GM23248 (cell line): Measurements from ENCODE around the gene CCNF. TPM values are rescaled to one million over a fixed set of nuclear protein-coding genes. Genes with fewer than 3 reads are reported as not detected.
A peak's percentile ranks its signal among the peaks of the same experiment; 100 is the strongest.

Experiments used
- DNase-seq: peaks from one replicate; pipeline ENCODE4 v3.0.0-alpha.2; 2015
- H2AFZ ChIP-seq: fragments of 200-600 bp; sonication (generic); 2 replicates; pipeline ENCODE4 v1.6.1; 2016; ENCODE audit warnings: antibody characterized with exemption
- H3F3A ChIP-seq: fragments of 200-600 bp; sonication (generic); 2 replicates; pipeline ENCODE4 v1.6.1; 2016; ENCODE audit warnings: mild to moderate bottlenecking, antibody characterized with exemption, mixed run types; ENCODE audit not compliant: insufficient read depth
- H3K27ac ChIP-seq: fragments of 200-600 bp; sonication (generic); 2 replicates; pipeline ENCODE4 v1.5.1; 2016; ENCODE audit warnings: mild to moderate bottlenecking
- H3K27me3 ChIP-seq: fragments of 200-600 bp; sonication (generic); replicated peaks from 2 replicates; pipeline ENCODE4 v1.6.1; 2016; ENCODE audit warnings: mild to moderate bottlenecking; ENCODE audit not compliant: insufficient read depth
- H3K36me3 ChIP-seq: fragments of 200-600 bp; sonication (generic); 2 replicates; pipeline ENCODE4 v1.6.1; 2016; ENCODE audit warnings: low read depth, mild to moderate bottlenecking
- H3K4me1 ChIP-seq: fragments of 200-600 bp; sonication (generic); 2 replicates; pipeline ENCODE4 v1.6.1; 2016; ENCODE audit warnings: mild to moderate bottlenecking; ENCODE audit not compliant: insufficient read depth
- H3K4me2 ChIP-seq: fragments of 200-600 bp; sonication (generic); one replicate; pipeline ENCODE4 v1.6.1; 2016; ENCODE audit warnings: mild to moderate bottlenecking; ENCODE audit not compliant: unreplicated experiment
- H3K4me3 ChIP-seq: fragments of 200-600 bp; sonication (generic); 2 replicates; pipeline ENCODE4 v1.5.1; 2016; ENCODE audit warnings: mild to moderate bottlenecking
- H3K79me2 ChIP-seq: fragments of 200-600 bp; sonication (generic); 2 replicates; pipeline ENCODE4 v1.6.1; 2016; ENCODE audit warnings: mild to moderate bottlenecking; ENCODE audit not compliant: insufficient read depth
- H3K9ac ChIP-seq: fragments of 200-600 bp; sonication (generic); 2 replicates; pipeline ENCODE4 v1.6.1; 2016; ENCODE audit warnings: mild to moderate bottlenecking
- H3K9me2 ChIP-seq: fragments of 200-600 bp; sonication (generic); 2 replicates; pipeline ENCODE4 v1.6.1; 2016; ENCODE audit warnings: mixed run types, mild to moderate bottlenecking, moderate library complexity; ENCODE audit not compliant: insufficient read depth
- H3K9me3 ChIP-seq: fragments of 200-600 bp; sonication (generic); one replicate; pipeline ENCODE4 v1.6.1; 2017; ENCODE audit warnings: low read depth
- H4K20me1 ChIP-seq: fragments of 200-600 bp; sonication (generic); 2 replicates; pipeline ENCODE4 v1.6.0; 2016; ENCODE audit not compliant: insufficient read depth
- EZH2 ChIP-seq: fragments of 200-600 bp; sonication (generic); IDR thresholded peaks from 2 replicates; pipeline ENCODE4 v1.6.1; 2018; ENCODE audit warnings: antibody characterized with exemption, mild to moderate bottlenecking; ENCODE audit not compliant: insufficient read depth, poor library complexity, severe bottlenecking
- EZH2phosphoT487 ChIP-seq: fragments of 200-600 bp; sonication (generic); IDR thresholded peaks from 2 replicates; pipeline ENCODE4 v1.6.1; 2018; ENCODE audit warnings: antibody characterized with exemption, moderate library complexity, mild to moderate bottlenecking, low read depth; ENCODE audit not compliant: insufficient read depth
- WGBS, 2 experiments: methylation state at CpG; one replicate each; pipeline ENCODE4 v1.1.6; 2015 to 2017; ENCODE audit warnings: low lambda C conversion rate in 2 of 2, low coverage in 1 of 2; ENCODE audit errors: missing lambda C conversion rate in 2 of 2; 5-methylcytosine and 5-hydroxymethylcytosine counted together
- in situ Hi-C: fragments of 300-500 bp; cut with MboI; formaldehyde crosslinking; loops from 2 replicates; pipeline ENCODE4 v1.15.0; 2020
- polyA plus RNA-seq: library from polyadenylated mRNA; unstranded; fragments of >200 nt; fragmentation: Nextera tagmentation; extraction: Ambion mirVana; gene quantifications from 2 replicates; pipeline ENCODE4 v1.2.1, GENCODE V29; 2016
- total RNA-seq: library from RNA; depleted of rRNA; stranded (reverse); fragments of >200 nt; shearing (Covaris generic); gene quantifications from 2 replicates; pipeline ENCODE4 v1.2.3, GENCODE V29; 2014

The CCNF gene
- total and polyA plus RNA-seq, 2 experiments from 2014 or later = 9.3 to 11.5 TPM

DNA sequence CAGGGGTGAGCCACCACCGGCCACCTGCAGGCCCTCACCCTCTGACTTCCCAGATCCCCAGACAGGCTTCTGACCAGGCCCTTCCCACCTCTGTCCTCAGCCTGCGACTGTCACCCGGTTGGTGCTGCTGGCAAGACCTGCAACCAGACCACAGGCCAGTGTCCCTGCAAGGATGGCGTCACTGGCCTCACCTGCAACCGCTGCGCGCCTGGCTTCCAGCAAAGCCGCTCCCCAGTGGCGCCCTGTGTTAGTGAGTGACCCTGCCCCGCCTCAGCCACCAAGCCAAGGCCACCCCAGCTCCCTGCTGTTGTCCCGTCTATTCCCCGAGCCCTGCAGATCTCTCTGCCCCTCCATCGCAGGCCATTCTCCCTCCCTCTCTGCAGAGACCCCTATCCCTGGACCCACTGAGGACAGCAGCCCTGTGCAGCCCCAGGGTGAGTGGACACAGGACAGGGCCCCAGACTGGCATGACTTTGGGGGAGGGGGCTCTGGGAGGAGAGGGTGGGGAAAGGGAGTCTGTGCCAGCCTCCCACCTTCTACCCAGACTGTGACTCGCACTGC, 43.7 kb downstream of the CCNF start:
- H3K36me3 ChIP-seq = no peaks in the 10 kb centered on the region
- WGBS, 2 experiments = 87 to 93% methylated on average over 10 to 14 of the region's 14 CpGs
- H4K20me1 ChIP-seq = no peaks in the 10 kb centered on the region
- H3K79me2 ChIP-seq = peaks cover 23% of the 10 kb centered on the region
- H2AFZ ChIP-seq = no peak overlapping the region
- H3K9me2 ChIP-seq = no peaks in the 10 kb centered on the region
- no peak overlapping the region for H3K9ac ChIP-seq
- H3F3A ChIP-seq = no peaks in the 10 kb centered on the region
- H3K4me2 ChIP-seq = no peak overlapping the region
- H3K27ac ChIP-seq = no peak overlapping the region
- no peak for DNase-seq
- H3K27me3 ChIP-seq = no peaks in the 10 kb centered on the region
- in situ Hi-C loops = no loop called here
- TF ChIP-seq EZH2 (no peak), EZH2phosphoT487 (no peak)
- H3K9me3 ChIP-seq = no peaks in the 10 kb centered on the region
- H3K4me1 ChIP-seq = no peaks in the 10 kb centered on the region; the same call in 1 of the 2 replicates
- no peak overlapping the region for H3K4me3 ChIP-seq

GRCh38 chr16:2473446-2473926, 44.2 kb downstream of the CCNF start:
- Histone ChIP-seq H4K20me1 (no peaks in the 10 kb centered on the region), H3K4me1 (no peaks in the 10 kb centered on the region; the same call in 1 of the 2 replicates), H3K9me2 (no peaks in the 10 kb centered on the region), H2AFZ (no peak overlapping the region), H3F3A (no peaks in the 10 kb centered on the region), H3K27me3 (no peaks in the 10 kb centered on the region), H3K27ac (no peak overlapping the region), H3K4me3 (peak overlapping the region; percentile 93), H3K9ac (no peak overlapping the region), H3K4me2 (peak overlapping the region; percentile 51), H3K9me3 (no peaks in the 10 kb centered on the region), H3K79me2 (peaks cover 28% of the 10 kb centered on the region), H3K36me3 (no peaks in the 10 kb centered on the region)
- in situ Hi-C loops = no loop called here
- no peak for DNase-seq
- WGBS, 2 experiments = 15 to 29% methylated on average over 18 to 37 of the region's 49 CpGs
- TF ChIP-seq EZH2phosphoT487 (no peak), EZH2 (no peak)

DNA sequence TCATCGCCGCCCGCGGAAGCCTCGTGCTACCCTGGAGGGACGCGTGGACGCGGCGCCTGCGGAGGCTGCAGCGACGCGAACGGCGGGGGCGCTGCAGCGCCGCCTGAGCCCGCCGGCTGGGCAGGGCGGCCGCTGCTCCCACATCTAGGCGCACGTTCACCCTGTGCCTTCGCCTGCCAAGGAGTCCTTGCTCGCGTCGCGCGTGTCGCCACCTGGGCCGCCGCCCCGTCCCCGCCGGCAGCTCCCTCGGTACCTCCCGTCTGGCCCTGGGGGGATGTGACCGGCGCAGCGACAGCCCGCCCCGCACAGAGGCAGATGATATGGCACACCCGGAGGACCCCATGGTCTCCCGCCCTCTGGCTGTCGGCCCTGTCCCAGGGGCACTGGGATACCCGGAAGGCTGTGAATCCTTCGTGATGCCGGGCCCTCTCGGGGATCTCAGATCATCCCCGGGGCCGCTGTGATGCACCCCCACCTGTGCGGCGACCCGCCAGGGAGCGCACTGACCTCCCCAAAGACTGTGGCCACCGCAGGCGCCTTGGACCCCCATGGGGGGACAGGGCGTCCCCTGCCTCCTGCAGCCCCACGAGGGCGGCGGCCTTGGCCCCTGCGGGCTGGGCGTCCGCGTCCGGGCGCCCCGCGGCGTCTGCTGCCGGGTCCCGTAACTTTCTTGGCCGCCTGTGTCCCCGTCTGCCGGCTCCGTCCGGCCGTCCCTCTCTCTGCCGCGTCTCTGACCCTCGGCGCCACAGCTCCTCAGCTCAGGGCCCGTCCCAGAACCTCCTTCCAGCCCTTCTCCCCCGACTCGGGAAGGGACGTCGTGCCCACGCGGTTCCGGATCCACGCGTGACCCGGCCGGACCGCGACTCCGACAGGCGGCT, 45.0 kb downstream of the CCNF start:
- no peaks in the 10 kb centered on the region for H3K9me2 ChIP-seq
- no peaks in the 10 kb centered on the region for H4K20me1 ChIP-seq

GRCh38 chr16:2474877-2475412, 45.7 kb downstream of the CCNF start, which contains the start of gene TBC1D24:
Gene TBC1D24 (plus strand): TSS chr16:2475127. CDS start chr16:2496149, 21,022 bp downstream.
- 1 to 10% methylated on average over 4 to 62 of the region's 77 CpGs for WGBS, 2 experiments
- TF ChIP-seq EZH2phosphoT487 (no peak), EZH2 (no peak)
- H3K27ac ChIP-seq = peak within 1 kb of the TSS; percentile 49

More for the DNA sequence above, 45.0 kb downstream of the CCNF start:
- Histone ChIP-seq H3K79me2 (peaks cover 35% of the 10 kb centered on the region), H3K4me2 (peak overlapping the region; percentile 86), H3K4me3 (peak overlapping the region; percentile 93), H3K9ac (peak overlapping the region; percentile 83), H3F3A (no peaks in the 10 kb centered on the region), H3K9me3 (no peaks in the 10 kb centered on the region), H3K27ac (peak overlapping the region; percentile 49), H3K27me3 (no peaks in the 10 kb centered on the region), H3K36me3 (no peaks in the 10 kb centered on the region), H3K4me1 (no peaks in the 10 kb centered on the region; the same call in 1 of the 2 replicates), H2AFZ (peak overlapping the region; percentile 90)
- in situ Hi-C loops = no loop called here
- TF ChIP-seq EZH2 = no peak
- no peak for TF ChIP-seq EZH2phosphoT487
- 1 to 2% methylated on average over 40 to 63 of the region's 100 CpGs for WGBS, 2 experiments
- DNase-seq = peak; percentile 79

More at GRCh38 chr16:2474877-2475412, 45.7 kb downstream of the CCNF start, which contains the start of gene TBC1D24:
- no peaks in the 10 kb centered on the region for H3K9me2 ChIP-seq
- peak within 1 kb of the TSS; percentile 86 for H3K4me2 ChIP-seq
- no peaks in the 10 kb centered on the region for H3K9me3 ChIP-seq
- peak within 1 kb of the TSS; percentile 93 for H3K4me3 ChIP-seq
- no peaks in the 10 kb centered on the region for H3F3A ChIP-seq
- H4K20me1 ChIP-seq = no peaks in the 10 kb centered on the region
- H3K36me3 ChIP-seq = no peaks in the 10 kb centered on the region
- in situ Hi-C loops = no loop called here
- H3K27me3 ChIP-seq = no peaks in the 10 kb centered on the region
- H3K9ac ChIP-seq = peak within 1 kb of the TSS; percentile 83
- H3K4me1 ChIP-seq = no peaks in the 10 kb centered on the region; the same call in 1 of the 2 replicates
- H2AFZ ChIP-seq = peak within 1 kb of the TSS; percentile 90
- peak; percentile 92 for DNase-seq
- peaks cover 37% of the 10 kb centered on the region for H3K79me2 ChIP-seq
